NCI-H2227 treated with DMSO at 0.1 percent for 48 hours (cell line): Measurements from ENCODE around the gene KLK1.
A peak's percentile ranks its signal among the peaks of the same experiment; 100 is the strongest.

Experiments used
- DNase-seq: peaks from one replicate; lab custom pipeline; 2025; lab: John Stamatoyannopoulos, UW

Gene KLK1

GRCh38 chr19:50835785-50836542 lies 12.4 kb upstream of the KLK1 start:
- DNase-seq: peak; percentile 37

GRCh38 chr19:50835103-50835784 lies 11.7 kb upstream of the KLK1 start:
- DNase-seq: peak; percentile 9

GRCh38 chr19:50833802-50834167 lies 10.2 kb upstream of the KLK1 start:
- DNase-seq: no peak

- DNase-seq: no peak
These were observed 9.7 kb upstream of the KLK1 start, which contains the start of gene KLK15 for GRCh38 chr19:50833117-50833801. Gene KLK15, minus strand, starts transcription at chr19:50833574. Its CDS starts 2,082 bp downstream, at chr19:50831492.

GRCh38 chr19:50832666-50833065 lies 9.1 kb upstream of the KLK1 start:
- no peak for DNase-seq

- no peak for DNase-seq
These were observed 7.4 kb upstream of the KLK1 start for GRCh38 chr19:50831026-50831396.

- no peak for DNase-seq
These were observed 6.9 kb upstream of the KLK1 start for GRCh38 chr19:50830266-50831025.

GRCh38 chr19:50829801-50830200 lies 6.2 kb upstream of the KLK1 start:
- DNase-seq: no peak

GRCh38 chr19:50827476-50827875 lies 3.9 kb upstream of the KLK1 start:
- DNase-seq: no peak

- no peak for DNase-seq
These were observed 3.1 kb upstream of the KLK1 start for GRCh38 chr19:50826492-50827240.

GRCh38 chr19:50822661-50823208 lies 852 bp downstream of the KLK1 start:
- no peak for DNase-seq

GRCh38 chr19:50821622-50822021 lies 2.0 kb downstream of the KLK1 start:
- no peak for DNase-seq

GRCh38 chr19:50821248-50821612 lies 2.4 kb downstream of the KLK1 start:
- no peak for DNase-seq

- no peak for DNase-seq
These were observed 2.9 kb downstream of the KLK1 start for GRCh38 chr19:50820549-50821247.

- no peak for DNase-seq
These were observed 3.5 kb downstream of the KLK1 start for GRCh38 chr19:50820086-50820485.

- no peak for DNase-seq
These were observed 4.0 kb downstream of the KLK1 start for GRCh38 chr19:50819636-50820035.

GRCh38 chr19:50818859-50819472 lies 4.6 kb downstream of the KLK1 start:
- DNase-seq: no peak

GRCh38 chr19:50817941-50818858 lies 5.4 kb downstream of the KLK1 start:
- DNase-seq: peak; percentile 6

- DNase-seq: no peak
These were observed 8.1 kb downstream of the KLK1 start for GRCh38 chr19:50815439-50815838.
